Endothelial cell (in vitro differentiated cells): Measurements from ENCODE around the gene MRNIP. TPM values are rescaled to one million over a fixed set of nuclear protein-coding genes. Genes with fewer than 3 reads are reported as not detected.
A peak's percentile ranks its signal among the peaks of the same experiment; 100 is the strongest.

Experiments used
- DNase-seq: peaks from one replicate; pipeline ENCODE4 v3.0.0; 2021; ENCODE audit warnings: low spot score
- H3K27ac Mint-ChIP-seq: one replicate; pipeline ENCODE4 v1.8.0; 2021; ENCODE audit warnings: mixed read lengths, inconsistent platforms; ENCODE audit not compliant: unreplicated experiment
- H3K27me3 Mint-ChIP-seq: one replicate; pipeline ENCODE4 v1.8.0; 2021; ENCODE audit warnings: mild to moderate bottlenecking, moderate library complexity, mixed read lengths, inconsistent platforms; ENCODE audit not compliant: unreplicated experiment
- H3K36me3 Mint-ChIP-seq: one replicate; pipeline ENCODE4 v1.8.0; 2021; ENCODE audit warnings: mild to moderate bottlenecking, low read depth, mixed read lengths, inconsistent platforms; ENCODE audit not compliant: unreplicated experiment
- H3K4me1 Mint-ChIP-seq: one replicate; pipeline ENCODE4 v1.8.0; 2021; ENCODE audit warnings: mild to moderate bottlenecking, mixed read lengths, inconsistent platforms; ENCODE audit not compliant: unreplicated experiment
- H3K4me3 Mint-ChIP-seq: one replicate; pipeline ENCODE4 v1.8.0; 2021; ENCODE audit warnings: mild to moderate bottlenecking, mixed read lengths, inconsistent platforms; ENCODE audit not compliant: unreplicated experiment
- H3K9me3 Mint-ChIP-seq: one replicate; pipeline ENCODE4 v1.8.0; 2021; ENCODE audit warnings: mixed read lengths, inconsistent platforms; ENCODE audit not compliant: unreplicated experiment
- CTCF ChIP-seq: fragments of 200-600 bp; sonication (generic); IDR thresholded peaks from one replicate; pipeline ENCODE4 v1.5.0; 2021; ENCODE audit warnings: antibody characterized with exemption; ENCODE audit not compliant: unreplicated experiment
- total RNA-seq: library from RNA; stranded (reverse); fragmentation: NEBNext Ultra II Directional; extraction: Animal tissue kit (Norgen Biotek cat#: 25700); gene quantifications from one replicate; pipeline ENCODE4 v1.2.1, GENCODE V29; 2021; ENCODE audit not compliant: unreplicated experiment

MRNIP gene
- total RNA-seq, 1 donor from 2014 or later: 38.5 TPM

GRCh38 chr5:179893076-179893957 lies 34.7 kb upstream of the MRNIP start:
- H3K27ac Mint-ChIP-seq: no peak overlapping the region
- H3K27me3 Mint-ChIP-seq: peaks cover 4% of the 10 kb centered on the region
- H3K4me3 Mint-ChIP-seq: peak overlapping the region; percentile 21
- peaks cover 16% of the 10 kb centered on the region for H3K4me1 Mint-ChIP-seq
- DNase-seq: no peak
- H3K36me3 Mint-ChIP-seq: peaks cover 48% of the 10 kb centered on the region
- no peak for TF ChIP-seq CTCF
- H3K9me3 Mint-ChIP-seq: no peaks in the 10 kb centered on the region

DNA sequence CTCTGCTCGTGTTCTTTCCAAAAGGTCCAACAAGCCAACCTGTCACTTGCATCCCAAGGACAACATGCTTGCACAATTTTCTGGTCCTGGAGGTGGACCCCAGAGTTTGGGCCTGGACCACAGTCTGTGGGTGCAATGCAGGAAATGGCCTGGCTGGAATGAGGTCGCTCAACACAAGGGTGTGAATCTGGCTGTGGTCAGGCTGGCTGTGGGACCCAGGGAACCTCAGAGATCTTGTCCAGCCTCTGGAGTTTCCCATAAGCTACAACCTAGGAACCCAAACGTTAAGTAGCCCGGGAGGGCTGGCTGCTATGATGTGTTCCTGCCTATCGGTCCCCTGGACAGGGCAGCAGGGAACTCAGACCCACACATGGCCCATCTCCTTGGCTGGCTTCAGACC lies 33.6 kb upstream of the MRNIP start:
- no peak for DNase-seq
- peaks cover 49% of the 10 kb centered on the region for H3K36me3 Mint-ChIP-seq
- no peak overlapping the region for H3K27ac Mint-ChIP-seq
- H3K4me3 Mint-ChIP-seq: no peak overlapping the region
- H3K4me1 Mint-ChIP-seq: peaks cover 12% of the 10 kb centered on the region
- TF ChIP-seq CTCF: no peak
- H3K9me3 Mint-ChIP-seq: no peaks in the 10 kb centered on the region
- peaks cover 5% of the 10 kb centered on the region for H3K27me3 Mint-ChIP-seq

DNA sequence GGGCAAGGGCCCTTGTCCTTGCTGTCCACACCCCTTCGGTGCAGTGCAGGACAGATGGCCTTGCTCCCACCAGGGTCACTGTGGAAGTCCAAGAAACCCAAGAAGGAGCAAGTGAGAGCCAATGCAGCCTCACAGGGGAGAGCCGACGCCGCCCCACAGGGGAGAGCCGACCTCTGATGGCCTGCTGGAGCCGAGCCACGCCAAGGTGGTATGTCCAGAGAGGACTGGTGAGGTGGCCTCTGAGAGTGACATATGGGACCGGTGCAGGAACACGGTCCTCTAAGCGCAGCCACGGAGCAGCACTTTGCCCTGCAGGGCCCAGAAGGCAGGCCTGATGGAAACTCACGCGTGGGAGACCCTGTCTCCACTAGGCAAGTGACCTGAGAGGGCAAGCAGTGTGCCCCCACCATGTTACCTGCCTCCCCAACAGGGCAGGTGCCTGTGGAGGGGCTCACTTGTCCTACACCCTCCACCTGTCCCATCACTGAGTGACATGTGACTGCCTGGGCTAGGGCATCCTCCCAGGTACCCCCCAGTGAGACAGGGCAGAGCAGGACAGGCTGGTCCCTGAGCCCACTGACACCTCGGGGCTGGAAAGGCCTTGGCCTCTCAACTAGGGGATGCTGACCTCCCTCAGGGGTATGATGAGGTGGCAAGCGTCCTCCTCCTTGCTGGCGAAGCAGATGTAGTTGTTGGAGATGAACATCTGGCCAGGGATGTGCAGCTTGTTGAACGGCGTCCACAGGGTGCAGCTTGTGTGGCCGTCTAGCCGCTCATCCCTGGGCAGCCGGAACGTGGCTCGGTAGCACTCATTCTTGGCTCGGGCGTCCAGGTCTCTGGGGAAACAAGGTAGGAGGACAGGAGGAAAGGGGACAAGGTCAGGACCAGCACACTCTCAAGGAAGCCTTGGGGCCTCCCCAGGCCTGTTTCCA lies 32.4 kb upstream of the MRNIP start:
- no peak for TF ChIP-seq CTCF
- DNase-seq: no peak
- H3K4me3 Mint-ChIP-seq: peak overlapping the region; percentile 59
- peaks cover 59% of the 10 kb centered on the region for H3K36me3 Mint-ChIP-seq
- H3K27ac Mint-ChIP-seq: peak overlapping the region; percentile 64
- H3K9me3 Mint-ChIP-seq: no peaks in the 10 kb centered on the region
- peaks cover 11% of the 10 kb centered on the region for H3K4me1 Mint-ChIP-seq
- peaks cover 11% of the 10 kb centered on the region for H3K27me3 Mint-ChIP-seq

GRCh38 chr5:179889885-179890284 lies 31.3 kb upstream of the MRNIP start:
- H3K4me1 Mint-ChIP-seq: peaks cover 2% of the 10 kb centered on the region
- no peak for DNase-seq
- peaks cover 60% of the 10 kb centered on the region for H3K36me3 Mint-ChIP-seq
- no peak for TF ChIP-seq CTCF
- no peak overlapping the region for H3K27ac Mint-ChIP-seq
- peak overlapping the region; percentile 62 for H3K4me3 Mint-ChIP-seq
- peaks cover 2% of the 10 kb centered on the region for H3K9me3 Mint-ChIP-seq
- H3K27me3 Mint-ChIP-seq: peaks cover 11% of the 10 kb centered on the region
